GM12878 (cell line): ENCODE results near the gene CCDC61. TPM values are rescaled to one million over a fixed set of nuclear protein-coding genes. Genes with fewer than 3 reads are reported as not detected.

Source experiments
- ATAC-seq: fragments of 200-7000 bp; cut with Tn5 transposase; 3 replicates; pipeline ENCODE4 v1.9.1; 2020; ENCODE audit warnings: mild to moderate bottlenecking, moderate library complexity
- BruUV-seq: library from RNA; stranded (reverse); fragments of 400-500 nt; replicated peaks from 2 replicates; lab custom pipeline; 2021; lab: Mats Ljungman, UMichigan
- CTCF ChIA-PET: fragments of 300-600 bp; sonication (Branson Sonifier 250); formaldehyde crosslinking; extraction: SDS; loops from one replicate; lab custom pipeline; 2021; ENCODE audit warnings: inconsistent platforms; lab: Yijun Ruan, JAX
- POLR2A ChIA-PET: fragments of 350-600 bp; formaldehyde crosslinking; extraction: SDS; loops from one replicate; lab custom pipeline; 2021; ENCODE audit warnings: inconsistent platforms; lab: Charles Lee
- RAD21 ChIA-PET: fragments of 300-600 bp; sonication (Branson Sonifier 250); formaldehyde crosslinking; loops from one replicate; lab custom pipeline; 2023; ENCODE audit warnings: antibody characterized with exemption; ENCODE audit not compliant: unreplicated experiment; lab: Charles Lee
- SMC1A ChIA-PET: fragments of 300-600 bp; sonication (Branson Sonifier 250); formaldehyde crosslinking; loops from one replicate; lab custom pipeline; 2023; ENCODE audit not compliant: unreplicated experiment, uncharacterized antibody; lab: Charles Lee
- DNase-seq: peaks from one replicate; pipeline ENCODE4 v3.0.0-alpha.2; 2011; ENCODE audit warnings: low read depth, low spot score
- FAIRE-seq: peaks from 3 replicates; lab custom pipeline; 2011; peaks lifted over from hg19 to GRCh38; lab: Jason Lieb, UNC
- H2AFZ ChIP-seq: 2 replicates; pipeline ENCODE4 v1.6.0; 2011; ENCODE audit warnings: low read depth, low read length, control low read depth; ENCODE audit not compliant: control insufficient read depth
- H3K27ac ChIP-seq: 2 replicates; pipeline ENCODE4 v1.5.1; 2011; ENCODE audit warnings: control low read depth; ENCODE audit not compliant: control insufficient read depth, insufficient read depth
- H3K27me3 ChIP-seq, 2 experiments: replicated peaks in 1 of 2; 2 replicates each; pipeline versions ENCODE4 v1.6.0 to v1.6.1; 2011; ENCODE audit warnings: low read length in 1 of 2; ENCODE audit not compliant: control insufficient read depth in 2 of 2, insufficient read depth in 2 of 2
- H3K36me3 ChIP-seq, 2 experiments: 2 replicates each; pipeline ENCODE4 v1.5.1; 2011; ENCODE audit warnings: low read length in 1 of 2; ENCODE audit not compliant: control insufficient read depth in 2 of 2, insufficient read depth in 2 of 2
- H3K4me1 ChIP-seq: 2 replicates; pipeline ENCODE4 v1.6.1; 2011; ENCODE audit warnings: mild to moderate bottlenecking, low read length, moderate library complexity, mixed read lengths; ENCODE audit not compliant: control insufficient read depth, insufficient read depth
- H3K4me2 ChIP-seq: 2 replicates; pipeline ENCODE4 v1.6.0; 2011; ENCODE audit warnings: control low read depth; ENCODE audit not compliant: control insufficient read depth, insufficient read depth
- H3K4me3 ChIP-seq: fragments of 200-600 bp; sonication (generic); 2 replicates; pipeline ENCODE4 v1.5.1; 2016
- H3K79me2 ChIP-seq: 2 replicates; pipeline ENCODE4 v1.6.0; 2011; ENCODE audit warnings: low read length; ENCODE audit not compliant: control insufficient read depth, insufficient read depth
- H3K9ac ChIP-seq: 2 replicates; pipeline ENCODE4 v1.8.0; 2011; ENCODE audit warnings: low read length, control low read depth, mixed read lengths; ENCODE audit not compliant: control insufficient read depth, insufficient read depth
- H3K9me3 ChIP-seq: replicated peaks from 3 replicates; pipeline ENCODE4 v1.5.1; 2011; ENCODE audit warnings: mild to moderate bottlenecking, low read length; ENCODE audit not compliant: control insufficient read depth, insufficient read depth
- H4K20me1 ChIP-seq: 2 replicates; pipeline ENCODE4 v1.6.0; 2011; ENCODE audit not compliant: control insufficient read depth, insufficient read depth
- BACH1 ChIP-seq: fragments of 450-650 bp; IDR thresholded peaks from 2 replicates; pipeline ENCODE4 v1.6.1; 2017; ENCODE audit warnings: mild to moderate bottlenecking, borderline replicate concordance
- CBX3 ChIP-seq: fragments of 200-600 bp; sonication (generic); IDR thresholded peaks from 2 replicates; pipeline ENCODE4 v1.6.1; 2016; ENCODE audit warnings: low read depth, borderline replicate concordance
- HDAC2 ChIP-seq: fragments of 200-600 bp; sonication (generic); IDR thresholded peaks from 2 replicates; pipeline ENCODE4 v1.6.1; 2017
- HDGF ChIP-seq: fragments of 450-650 bp; IDR thresholded peaks from 2 replicates; pipeline ENCODE4 v1.6.1; 2016; ENCODE audit warnings: antibody characterized with exemption
- KAT2A ChIP-seq: conservative IDR thresholded peaks from 2 replicates; pipeline ENCODE4 v1.6.1; 2011; ENCODE audit warnings: low read depth, low read length; ENCODE audit not compliant: control insufficient read depth
- MEF2A ChIP-seq: IDR thresholded peaks from 2 replicates; pipeline ENCODE4 v1.6.1; 2011; ENCODE audit warnings: low read depth, mild to moderate bottlenecking, low read length, moderate library complexity; ENCODE audit not compliant: insufficient read depth
- PAX5 ChIP-seq: IDR thresholded peaks from 2 replicates; pipeline ENCODE4 v1.6.1; 2011; ENCODE audit warnings: low read depth, low read length, borderline replicate concordance
- PAX8 ChIP-seq: fragments of 450-650 bp; IDR thresholded peaks from 2 replicates; pipeline ENCODE4 v1.6.1; 2017; ENCODE audit warnings: mild to moderate bottlenecking, moderate library complexity
- PRDM15 ChIP-seq: fragments of 450-650 bp; formaldehyde crosslinking; IDR thresholded peaks from 2 replicates; pipeline ENCODE4 v1.4.0; 2020; ENCODE audit warnings: mild to moderate bottlenecking, moderate library complexity
- RUNX3 ChIP-seq: IDR thresholded peaks from 2 replicates; pipeline ENCODE4 v1.6.1; 2012; ENCODE audit warnings: low read length, inconsistent platforms
- STAT1 ChIP-seq: fragments of 450-650 bp; conservative IDR thresholded peaks from 2 replicates; pipeline ENCODE4 v1.6.1; 2014; ENCODE audit warnings: antibody characterized with exemption, mild to moderate bottlenecking
- WRNIP1 ChIP-seq: IDR thresholded peaks from 2 replicates; pipeline ENCODE4 v1.6.1; 2011; ENCODE audit warnings: low read depth, low read length, improper control_type of control experiment, borderline replicate concordance
- ZNF217 ChIP-seq: fragments of 450-650 bp; IDR thresholded peaks from 2 replicates; pipeline ENCODE4 v1.6.1; 2017; ENCODE audit warnings: antibody characterized with exemption, mild to moderate bottlenecking
- ZNF24 ChIP-seq: fragments of 450-650 bp; IDR thresholded peaks from 2 replicates; pipeline ENCODE4 v1.6.1; 2017; ENCODE audit warnings: antibody characterized with exemption, mild to moderate bottlenecking
- ZNF622 ChIP-seq: fragments of 450-650 bp; IDR thresholded peaks from 2 replicates; pipeline ENCODE4 v1.6.1; 2017; ENCODE audit warnings: mild to moderate bottlenecking, inconsistent platforms
- WGBS: methylation state at CpG from one replicate; pipeline ENCODE4 v1.1.6; 2016; ENCODE audit warnings: low lambda C conversion rate; ENCODE audit not compliant: insufficient replicate concordance, insufficient coverage; ENCODE audit errors: missing lambda C conversion rate; 5-methylcytosine and 5-hydroxymethylcytosine counted together
- in situ Hi-C: fragments of 300-500 bp; cut with MboI; formaldehyde crosslinking; loops from 9 replicates; pipeline ENCODE4 v1.14.3; 2018; ENCODE audit warnings: mixed read lengths
- intact Hi-C: fragments of 100-400 bp; cut with micrococcal nuclease; formaldehyde crosslinking; loops from one replicate; pipeline ENCODE4 v1.14.2; 2022; ENCODE audit not compliant: unreplicated experiment
- polyA plus RNA-seq, 11 experiments: library from polyadenylated mRNA; depleted of rRNA in 4 of 11; unstranded in 6 of 11; stranded (reverse) in 5 of 11; fragments of >200 nt; fragmentation: Nextera tagmentation in 4 of 11; fragmentation: Illumina TruSeq in 1 of 11; extraction: Ambion mirVana in 4 of 11; extraction: Trizol in 1 of 11; gene quantifications; 1 replicate in 1 of 11; 2 replicates in 10 of 11; pipeline versions ENCODE4 v1.2.1 to v1.2.3, GENCODE V29; 2011 to 2016; ENCODE audit warnings: inconsistent platforms in 2 of 11, missing spikeins in 2 of 11, low read depth in 1 of 11
- total RNA-seq, 4 experiments: library from RNA; depleted of rRNA in 3 of 4; stranded (reverse); fragments of >200 nt in 3 of 4; fragmentation: Illumina TruSeq in 1 of 4; extraction: Trizol in 1 of 4; gene quantifications; 2 replicates each; pipeline versions ENCODE4 v1.2.1 to v1.2.3, GENCODE V29; 2013 to 2021

CCDC61 gene
- total and polyA plus RNA-seq, 10 of the 15 experiments (the other 5 are each of a cell fraction or from before 2014, with no cell fraction given): 0.27 to 27.1 (median 8.7) TPM

GRCh38 chr19:45969676-45970075 lies 25.6 kb upstream of the CCDC61 start:
- DNase-seq: no peak
- no peaks in the 10 kb centered on the region for H3K79me2 ChIP-seq
- TF ChIP-seq MEF2A (no peak), HDAC2 (no peak)
- no peaks in the 10 kb centered on the region for H3K9me3 ChIP-seq
- no TSS peak for BruUV-seq
- no peak overlapping the region for H3K4me2 ChIP-seq
- H3K36me3 ChIP-seq: no peaks in the 10 kb centered on the region
- intact Hi-C loops: no loop called here
- no peak overlapping the region for H3K9ac ChIP-seq
- H3K27ac ChIP-seq: no peak overlapping the region
- no peaks in the 10 kb centered on the region for H4K20me1 ChIP-seq
- FAIRE-seq: no peak
- peaks cover 0 to 11% of the 10 kb centered on the region in 2 experiments; a peak in 3 of 4 replicates for H3K27me3 ChIP-seq
- H3K4me3 ChIP-seq: no peak overlapping the region
- ChIA-PET RAD21 (no interaction called here), POLR2A (no interaction called here), CTCF (no interaction called here), SMC1A (no interaction called here)
- no peak for ATAC-seq
- WGBS: 23% methylated on average over 5 of the region's 5 CpGs
- H3K4me1 ChIP-seq: no peaks in the 10 kb centered on the region
- in situ Hi-C loops: no loop called here
- no peak overlapping the region for H2AFZ ChIP-seq

GRCh38 chr19:45971260-45971902 lies 23.9 kb upstream of the CCDC61 start:
- TF ChIP-seq PRDM15 (CRISPR knock-in tag) (no peak), CBX3 (no peak), WRNIP1 (no peak), PAX8 (no peak), KAT2A (no peak), STAT1 (no peak), RUNX3 (no peak), PAX5 (no peak), ZNF217 (no peak), ZNF24 (no peak), BACH1 (no peak), HDGF (no peak), ZNF622 (no peak)
- no peak for DNase-seq
- H3K9me3 ChIP-seq: no peaks in the 10 kb centered on the region
- ChIA-PET CTCF (no interaction called here), SMC1A (no interaction called here), POLR2A (interaction anchor here (0.6 kb wide), 1 partner anchor 28 kb away, joined by 3 read pairs; no protein-coding TSS in a partner anchor), RAD21 (no interaction called here)
- H3K27me3 ChIP-seq: peaks cover 0 to 11% of the 10 kb centered on the region in 2 experiments; a peak in 3 of 4 replicates
- H3K4me1 ChIP-seq: no peaks in the 10 kb centered on the region
- no peaks in the 10 kb centered on the region for H4K20me1 ChIP-seq
- no peak overlapping the region for H3K4me3 ChIP-seq
- no peak overlapping the region for H3K4me2 ChIP-seq
- no TSS peak for BruUV-seq
- 1% methylated on average over 11 of the region's 11 CpGs for WGBS
- intact Hi-C loops: no loop called here
- no peak for ATAC-seq
- H3K27ac ChIP-seq: no peak overlapping the region
- FAIRE-seq: no peak
- H3K9ac ChIP-seq: no peak overlapping the region
- in situ Hi-C loops: no loop called here
- H3K79me2 ChIP-seq: no peaks in the 10 kb centered on the region
- H3K36me3 ChIP-seq: no peaks in the 10 kb centered on the region
- no peak overlapping the region for H2AFZ ChIP-seq
